ENCODE measurements around the gene DUS1L.

DNA sequence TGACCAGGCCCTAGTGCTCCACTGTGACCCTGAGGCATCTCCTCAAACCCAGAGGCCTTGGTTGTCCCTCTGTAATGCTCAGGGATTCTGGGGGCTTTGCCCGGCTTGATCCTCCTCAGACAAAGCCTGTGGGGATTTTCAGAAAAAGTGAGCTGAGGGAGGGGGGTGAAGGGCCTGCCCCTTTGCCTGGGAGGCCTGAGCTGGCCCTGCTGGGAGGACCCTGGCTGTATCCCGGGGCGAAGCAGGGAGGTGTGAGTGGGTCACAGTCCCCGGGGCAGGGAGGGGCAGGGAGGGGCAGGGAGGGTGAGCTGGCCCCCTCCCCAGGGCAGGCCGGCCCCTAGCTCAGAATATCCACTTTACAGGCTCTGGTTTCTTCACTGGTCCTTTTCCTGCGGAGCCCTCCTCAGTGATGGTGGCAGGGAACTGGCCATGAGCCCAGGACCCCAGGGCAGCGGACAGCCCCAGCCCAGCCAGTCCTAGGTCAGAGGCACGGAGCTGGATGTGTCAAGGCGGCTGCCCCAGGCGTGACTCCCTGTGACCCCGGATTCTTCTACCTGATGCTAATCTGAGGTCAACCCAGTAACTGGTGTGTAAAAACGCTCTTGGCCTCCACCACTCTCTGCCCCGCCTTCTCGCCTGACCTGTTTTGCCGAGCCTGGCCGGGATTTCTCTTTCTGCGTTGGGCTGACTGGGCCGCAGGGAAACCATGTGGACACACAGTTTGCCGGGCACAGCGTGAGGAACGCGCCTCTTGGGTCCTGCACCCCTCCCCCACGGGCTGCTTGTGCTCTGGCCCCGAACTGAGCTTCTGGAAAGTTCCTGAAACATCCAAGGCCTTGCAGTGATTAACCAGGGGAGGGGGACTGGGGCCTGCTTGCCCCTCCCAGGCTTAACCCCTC lies 38.2 kb upstream of the DUS1L start:
- TF ChIP-seq, protein P1, sequence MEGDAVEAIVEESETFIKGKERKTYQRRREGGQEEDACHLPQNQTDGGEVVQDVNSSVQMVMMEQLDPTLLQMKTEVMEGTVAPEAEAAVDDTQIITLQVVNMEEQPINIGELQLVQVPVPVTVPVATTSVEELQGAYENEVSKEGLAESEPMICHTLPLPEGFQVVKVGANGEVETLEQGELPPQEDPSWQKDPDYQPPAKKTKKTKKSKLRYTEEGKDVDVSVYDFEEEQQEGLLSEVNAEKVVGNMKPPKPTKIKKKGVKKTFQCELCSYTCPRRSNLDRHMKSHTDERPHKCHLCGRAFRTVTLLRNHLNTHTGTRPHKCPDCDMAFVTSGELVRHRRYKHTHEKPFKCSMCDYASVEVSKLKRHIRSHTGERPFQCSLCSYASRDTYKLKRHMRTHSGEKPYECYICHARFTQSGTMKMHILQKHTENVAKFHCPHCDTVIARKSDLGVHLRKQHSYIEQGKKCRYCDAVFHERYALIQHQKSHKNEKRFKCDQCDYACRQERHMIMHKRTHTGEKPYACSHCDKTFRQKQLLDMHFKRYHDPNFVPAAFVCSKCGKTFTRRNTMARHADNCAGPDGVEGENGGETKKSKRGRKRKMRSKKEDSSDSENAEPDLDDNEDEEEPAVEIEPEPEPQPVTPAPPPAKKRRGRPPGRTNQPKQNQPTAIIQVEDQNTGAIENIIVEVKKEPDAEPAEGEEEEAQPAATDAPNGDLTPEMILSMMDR (IDR thresholded peaks at IDR 0.05; ENCODE audit: low read length): no peak
- TF ChIP-seq EZH2 (optimal IDR thresholded peaks at IDR 0.05; ENCODE audit: low read depth, low read length): no peak
